IMR-90 (cell line): ENCODE measurements around the gene PXK. TPM values are rescaled to one million over a fixed set of nuclear protein-coding genes. Genes with fewer than 3 reads are reported as not detected.

ENCODE experiments used
- ATAC-seq: fragments of 200-7000 bp; cut with Tn5 transposase; 2 replicates; pipeline ENCODE4 v1.9.1; 2020; ENCODE audit warnings: low read depth, mild to moderate bottlenecking, moderate library complexity
- BruUV-seq: library from RNA; stranded (reverse); fragments of 400-500 nt; replicated peaks from 2 replicates; lab custom pipeline; 2021; lab: Mats Ljungman, UMichigan
- CTCF ChIA-PET: fragments of 300-600 bp; formaldehyde crosslinking; extraction: SDS; loops from one replicate; lab custom pipeline; 2021; ENCODE audit warnings: antibody characterized with exemption; lab: Yijun Ruan, JAX
- POLR2A ChIA-PET: fragments of 300-600 bp; sonication (Branson Sonifier 250); formaldehyde crosslinking; loops from one replicate; lab custom pipeline; 2022; ENCODE audit warnings: antibody characterized with exemption; ENCODE audit not compliant: unreplicated experiment; lab: Charles Lee
- DNase-seq: peaks from one replicate; pipeline ENCODE4 v3.0.0; 2013
- H2AFZ ChIP-seq: replicated peaks from 2 replicates; pipeline ENCODE3; 2013; ENCODE audit warnings: low read length, mild to moderate bottlenecking; ENCODE audit not compliant: poor library complexity
- H2AK5ac ChIP-seq: 2 replicates; pipeline ENCODE4 v1.6.1; 2013; ENCODE audit warnings: low read depth, low read length, inconsistent platforms
- H2AK9ac ChIP-seq: replicated peaks from 2 replicates; pipeline ENCODE3; 2013; ENCODE audit warnings: mild to moderate bottlenecking, low read depth, low read length, moderate library complexity; ENCODE audit not compliant: poor library complexity
- H2BK120ac ChIP-seq: 2 replicates; pipeline ENCODE4 v1.6.1; 2013; ENCODE audit warnings: low read depth, low read length, inconsistent platforms
- H2BK15ac ChIP-seq: 3 replicates; pipeline ENCODE4 v1.6.1; 2013; ENCODE audit warnings: low read depth, low read length, inconsistent platforms
- H2BK20ac ChIP-seq: 2 replicates; pipeline ENCODE4 v1.6.1; 2013; ENCODE audit warnings: low read depth, mild to moderate bottlenecking, inconsistent platforms, low read length, moderate library complexity
- H2BK5ac ChIP-seq: 2 replicates; pipeline ENCODE4 v1.6.1; 2013; ENCODE audit warnings: mild to moderate bottlenecking, low read depth, low read length, inconsistent platforms; ENCODE audit not compliant: poor library complexity, severe bottlenecking
- H3K14ac ChIP-seq: replicated peaks from 2 replicates; pipeline ENCODE4 v1.6.1; 2013; ENCODE audit warnings: low read depth, low read length, inconsistent platforms
- H3K18ac ChIP-seq: 2 replicates; pipeline ENCODE4 v1.6.1; 2013; ENCODE audit warnings: low read depth, low read length, control low read depth
- H3K23ac ChIP-seq: 2 replicates; pipeline ENCODE4 v1.6.1; 2013; ENCODE audit warnings: low read depth, low read length, inconsistent platforms
- H3K27ac ChIP-seq: 2 replicates; pipeline ENCODE4 v1.5.1; 2013; ENCODE audit warnings: mild to moderate bottlenecking, control low read depth, low read length; ENCODE audit not compliant: insufficient read depth
- H3K27me3 ChIP-seq: 2 replicates; pipeline ENCODE4 v1.6.1; 2013; ENCODE audit warnings: low read length; ENCODE audit not compliant: control insufficient read depth, insufficient read depth
- H3K36me3 ChIP-seq: 2 replicates; pipeline ENCODE4 v1.6.1; 2013; ENCODE audit warnings: low read length, mixed read lengths; ENCODE audit not compliant: control insufficient read depth, insufficient read depth
- H3K4ac ChIP-seq: 2 replicates; pipeline ENCODE4 v1.6.1; 2013; ENCODE audit warnings: low read depth, low read length, inconsistent platforms
- H3K4me1 ChIP-seq: 2 replicates; pipeline ENCODE4 v1.6.1; 2013; ENCODE audit warnings: low read length, mixed read lengths; ENCODE audit not compliant: control insufficient read depth, insufficient read depth
- H3K4me2 ChIP-seq: 2 replicates; pipeline ENCODE4 v1.6.1; 2013; ENCODE audit warnings: low read depth, mild to moderate bottlenecking, control low read depth, low read length, moderate library complexity
- H3K4me3 ChIP-seq: 2 replicates; pipeline ENCODE4 v1.5.1; 2013; ENCODE audit warnings: low read depth, mild to moderate bottlenecking, control low read depth, low read length, moderate library complexity; ENCODE audit not compliant: insufficient read depth
- H3K56ac ChIP-seq: 2 replicates; pipeline ENCODE4 v1.6.1; 2013; ENCODE audit warnings: low read length, inconsistent platforms; ENCODE audit not compliant: insufficient read depth; ENCODE audit errors: extremely low read depth
- H3K79me1 ChIP-seq, 2 experiments: 2 replicates each; pipeline ENCODE4 v1.6.1; 2013; ENCODE audit warnings: low read length in 2 of 2, inconsistent platforms in 1 of 2, low read depth in 1 of 2
- H3K9ac ChIP-seq: 2 replicates; pipeline ENCODE4 v1.6.1; 2013; ENCODE audit warnings: low read depth, low read length, control low read depth
- H3K9me1 ChIP-seq: 2 replicates; pipeline ENCODE4 v1.6.1; 2013; ENCODE audit warnings: low read length, inconsistent platforms; ENCODE audit not compliant: insufficient read depth
- H3K9me3 ChIP-seq: 2 replicates; pipeline ENCODE4 v1.6.1; 2013; ENCODE audit warnings: low read length; ENCODE audit not compliant: control insufficient read depth, insufficient read depth
- H4K20me1 ChIP-seq: 2 replicates; pipeline ENCODE4 v1.6.1; 2013; ENCODE audit warnings: low read length, inconsistent platforms; ENCODE audit not compliant: insufficient read depth
- H4K5ac ChIP-seq: 2 replicates; pipeline ENCODE4 v1.6.1; 2013; ENCODE audit warnings: mild to moderate bottlenecking, low read depth, low read length, control low read depth
- H4K8ac ChIP-seq, 2 experiments: 2 replicates each; pipeline ENCODE4 v1.6.1; 2013; ENCODE audit warnings: low read depth in 2 of 2, low read length in 2 of 2, control low read depth in 1 of 2, inconsistent platforms in 1 of 2
- H4K91ac ChIP-seq: 2 replicates; pipeline ENCODE4 v1.6.1; 2013; ENCODE audit warnings: low read depth, low read length, inconsistent platforms; ENCODE audit not compliant: insufficient read depth
- BHLHE40 ChIP-seq: fragments of 150-350 bp; IDR thresholded peaks from 2 replicates; pipeline ENCODE4 v1.6.1; 2016; ENCODE audit warnings: mild to moderate bottlenecking, low read depth, low read length
- CEBPB ChIP-seq: IDR thresholded peaks from 2 replicates; pipeline ENCODE4 v1.6.1; 2012; ENCODE audit warnings: low read depth, low read length, improper control_type of control experiment
- CTCF ChIP-seq: conservative IDR thresholded peaks from 2 replicates; pipeline ENCODE4 v1.5.1; 2012; ENCODE audit warnings: mild to moderate bottlenecking, low read depth, low read length, improper control_type of control experiment
- ELK1 ChIP-seq: fragments of 150-350 bp; IDR thresholded peaks from 2 replicates; pipeline ENCODE4 v1.6.1; 2016; ENCODE audit warnings: low read depth, mild to moderate bottlenecking, low read length, moderate library complexity, borderline replicate concordance
- FOS ChIP-seq: fragments of 150-350 bp; IDR thresholded peaks from 2 replicates; pipeline ENCODE4 v1.6.1; 2016; ENCODE audit warnings: low read depth, low read length
- NFE2L2 ChIP-seq: fragments of 150-350 bp; IDR thresholded peaks from 2 replicates; pipeline ENCODE4 v1.6.1; 2016; ENCODE audit warnings: low read depth, mild to moderate bottlenecking, low read length
- RAD21 ChIP-seq: IDR thresholded peaks from 2 replicates; pipeline ENCODE4 v1.6.1; 2012; ENCODE audit warnings: low read length, improper control_type of control experiment
- RCOR1 ChIP-seq: IDR thresholded peaks from 2 replicates; pipeline ENCODE4 v1.6.1; 2012; ENCODE audit warnings: mild to moderate bottlenecking, low read length, improper control_type of control experiment; ENCODE audit not compliant: insufficient replicate concordance
- USF2 ChIP-seq: fragments of 150-350 bp; IDR thresholded peaks from 2 replicates; pipeline ENCODE4 v1.6.1; 2017; ENCODE audit warnings: mild to moderate bottlenecking, antibody characterized with exemption, low read length, low read depth
- WGBS, 2 experiments: methylation state at CpG; one replicate each; pipeline versions ENCODE4 v1.1.5 to v1.1.7; 2013; ENCODE audit warnings: missing lambda C conversion rate in 2 of 2; ENCODE audit not compliant: insufficient read length in 1 of 2; ENCODE audit errors: extremely low coverage in 2 of 2; 5-methylcytosine and 5-hydroxymethylcytosine counted together
- dilution Hi-C: fragments of 300-500 bp; cut with HindIII; formaldehyde crosslinking; loops from one replicate; pipeline ENCODE4 v1.14.3; 2018; ENCODE audit warnings: low sequenced_read_pairs; ENCODE audit not compliant: unreplicated experiment
- in situ Hi-C: fragments of 300-500 bp; cut with MboI; formaldehyde crosslinking; loops from 3 replicates; pipeline ENCODE4 v1.14.3; 2019; ENCODE audit warnings: low sequenced_read_pairs, inconsistent platforms, mixed read lengths
- intact Hi-C: fragments of 100-400 bp; cut with micrococcal nuclease; formaldehyde crosslinking; loops from 2 replicates; pipeline ENCODE4 v1.10.0; 2022
- polyA plus RNA-seq, 3 experiments: library from polyadenylated mRNA; depleted of rRNA; stranded (reverse); fragments of >200 nt; gene quantifications; 2 replicates each; pipeline ENCODE4 v1.2.3, GENCODE V29; 2012; ENCODE audit warnings: low replicate concordance in 1 of 3
- total RNA-seq: library from RNA; depleted of rRNA; stranded (reverse); fragments of >200 nt; gene quantifications from 2 replicates; pipeline ENCODE4 v1.2.3, GENCODE V29; 2012

The PXK gene
- total and polyA plus RNA-seq, 2 of the 4 experiments (the other 2 are of a cell fraction), result 14.3 to 17.7 TPM

- peak overlapping the region; percentile 55 for H2BK20ac ChIP-seq
- H3K9me1 ChIP-seq, result peaks cover 9% of the 10 kb centered on the region
- no peak overlapping the region for H3K4me3 ChIP-seq
- H3K14ac ChIP-seq, result peak overlapping the region; percentile 60; the same call in 1 of the 2 replicates
- peak overlapping the region; percentile 64 for H4K5ac ChIP-seq
- ChIA-PET CTCF (interaction anchor here (0.7 to 2.2 kb wide), 2 partner anchors 167 to 185 kb away, joined by 4 to 5 read pairs; partner anchors contain the start of gene KCTD6), POLR2A (no interaction called here)
- H4K8ac ChIP-seq, result peak overlapping the region in 1 of 2 experiments; percentile 55; a peak in 2 of 4 replicates
- H3K9ac ChIP-seq, result no peak overlapping the region
- intact Hi-C loops, result no loop called here
- H3K4ac ChIP-seq, result peak overlapping the region; percentile 73
- no TSS peak for BruUV-seq
- dilution Hi-C loops, result no loop called here
- H2AK9ac ChIP-seq, result no peak overlapping the region
- no peak overlapping the region; the same call in 2 of the 3 replicates for H2BK15ac ChIP-seq
- H3K79me1 ChIP-seq, result peaks cover 0 to 10% of the 10 kb centered on the region in 2 experiments; a peak in 2 of 4 replicates
- H4K91ac ChIP-seq, result peak overlapping the region; percentile 12
- 100% methylated on average over 1 of the region's 7 CpGs; no CpG with 5 or more reads in 1 of the 2 experiments for WGBS, 2 experiments
- peak overlapping the region; percentile 34; the same call in 1 of the 2 replicates for H3K27ac ChIP-seq
- H3K4me1 ChIP-seq, result peaks cover 13% of the 10 kb centered on the region
- TF ChIP-seq RAD21, result no peak
- TF ChIP-seq USF2, result no peak
- TF ChIP-seq RCOR1, result no peak
- no peak for TF ChIP-seq BHLHE40
- TF ChIP-seq ELK1, result no peak
- no peak for TF ChIP-seq FOS
- no peak for TF ChIP-seq CEBPB
- TF ChIP-seq NFE2L2, result no peak
- TF ChIP-seq CTCF, result no peak
- in situ Hi-C loops, result loop anchor here (5.0 to 10.0 kb wide), 3 partner anchors 170 to 300 kb away; partner anchors contain the start of gene KCTD6
- DNase-seq (peak; percentile 10), ATAC-seq (peak; percentile 13)
- H3K9me3 ChIP-seq, result no peaks in the 10 kb centered on the region
- H3K18ac ChIP-seq, result peak overlapping the region; percentile 1
- peak overlapping the region; percentile 67; the same call in 1 of the 2 replicates for H3K4me2 ChIP-seq
- peaks cover 3% of the 10 kb centered on the region; the same call in 1 of the 2 replicates for H4K20me1 ChIP-seq
- H3K36me3 ChIP-seq, result 0 out of 2 replicates have a peak, but pooled peaks cover 3% of the 10 kb centered on the region
- H2AK5ac ChIP-seq, result peak overlapping the region; percentile 77; the same call in 1 of the 2 replicates
- H2BK5ac ChIP-seq, result peak overlapping the region; percentile 79
- no peak overlapping the region for H3K23ac ChIP-seq
- H3K56ac ChIP-seq, result no peak overlapping the region
- no peak overlapping the region for H2AFZ ChIP-seq
- H3K27me3 ChIP-seq, result no peaks in the 10 kb centered on the region
- H2BK120ac ChIP-seq, result peak overlapping the region; percentile 45; the same call in 1 of the 2 replicates
Observed at GRCh38 chr3:58324391-58325390, 8.0 kb upstream of the PXK start.
